Fibroblast of skin of abdomen (primary cell): ENCODE data around the gene PELI3. TPM values are rescaled to one million over a fixed set of nuclear protein-coding genes. Genes with fewer than 3 reads are reported as not detected.
A peak's percentile ranks its signal among the peaks of the same experiment; 100 is the strongest.
"Not testable (repeated sequence)": the region's sequence is repeated elsewhere in the genome, so short reads cannot be mapped to it uniquely, and the experiment has no call there.

Experiments
- DNase-seq: peaks from one replicate; pipeline ENCODE4 v3.0.0-alpha.2; 2013
- polyA plus RNA-seq, 2 experiments: library from polyadenylated mRNA; unstranded; fragments of 120-200 nt; gene quantifications; one replicate each; pipeline ENCODE4 v1.2.1, GENCODE V29; 2013; ENCODE audit not compliant: insufficient read length in 2 of 2

Gene PELI3
- polyA plus RNA-seq (2013, experiment 1 of 2; ENCODE audit: insufficient read length): 8.3 TPM
- 7.3 TPM for polyA plus RNA-seq (2013, experiment 2 of 2; ENCODE audit: insufficient read length)

- DNase-seq: peak; percentile 91
Measured at GRCh38 chr11:66466225-66467033, at the start of gene PELI3. TSS of gene PELI3 (plus strand) at chr11:66466905. CDS start at chr11:66468129, 1,224 bp downstream.

- no peak for DNase-seq
Measured at GRCh38 chr11:66417000-66417399, 49.7 kb upstream of the PELI3 start.

- peak; percentile 97 for DNase-seq
Measured at GRCh38 chr11:66418168-66418985, 48.3 kb upstream of the PELI3 start.

DNA sequence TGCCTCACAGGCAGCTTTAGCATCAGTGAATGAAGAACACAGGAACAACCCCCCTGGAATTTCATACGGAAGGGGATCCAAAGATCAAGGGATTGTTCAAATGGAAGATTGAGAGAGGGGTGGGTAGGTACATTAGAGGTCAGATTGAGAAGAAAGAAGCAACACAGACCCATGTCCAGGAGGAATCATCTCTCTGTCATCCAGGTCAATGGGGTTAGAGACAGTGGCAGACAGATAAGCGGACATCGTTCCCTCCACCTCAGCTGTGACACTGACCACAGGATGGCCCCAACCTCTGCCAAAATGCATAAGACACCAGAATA is 47.8 kb upstream of the PELI3 start:
- DNase-seq: no peak

GRCh38 chr11:66419825-66420224 is 46.9 kb upstream of the PELI3 start:
- no peak for DNase-seq

- DNase-seq: no peak
Measured at GRCh38 chr11:66420671-66421476, 45.8 kb upstream of the PELI3 start, which contains the start of gene NPAS4. TSS of gene NPAS4 (plus strand) at chr11:66421035. CDS start at chr11:66421180, 145 bp downstream.

DNA sequence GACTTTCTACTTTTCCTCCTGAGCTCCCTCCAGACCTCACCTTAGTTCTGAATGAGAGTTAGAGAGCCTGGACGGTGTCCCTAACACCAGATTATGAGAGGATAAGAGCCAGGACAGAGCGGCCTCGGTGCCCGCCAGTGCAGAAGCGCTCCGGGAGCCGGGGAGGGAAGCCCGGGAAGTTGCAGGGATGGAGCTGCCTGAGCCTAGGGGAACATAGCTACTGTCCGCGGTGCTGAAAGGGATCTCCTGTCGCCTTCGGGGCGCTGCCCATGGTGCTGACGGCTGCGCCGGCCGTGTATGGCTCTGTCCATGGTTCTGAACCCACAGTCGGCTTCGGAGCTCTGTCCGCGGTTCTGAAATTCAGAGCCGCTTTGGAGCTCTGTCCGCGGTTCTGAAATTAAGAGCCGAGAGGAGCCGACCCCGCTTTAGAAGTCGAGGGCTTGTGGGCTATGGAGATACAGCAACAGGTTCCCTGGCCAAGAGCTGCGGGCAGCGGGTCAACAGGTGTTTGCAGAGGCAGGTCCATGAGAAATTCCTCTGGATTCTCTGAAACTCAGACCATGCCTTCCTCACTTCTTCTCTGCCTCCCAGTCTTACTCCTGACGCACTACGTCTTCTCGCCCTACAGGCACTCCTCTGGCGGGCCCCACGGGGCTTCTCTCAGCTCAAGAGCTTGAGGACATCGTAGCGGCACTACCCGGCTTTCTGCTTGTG is 45.1 kb upstream of the PELI3 start:
- DNase-seq: peak; percentile 87

- DNase-seq: no peak
Measured at GRCh38 chr11:66426314-66426713, 40.4 kb upstream of the PELI3 start.

- no peak for DNase-seq
Measured at GRCh38 chr11:66428933-66429332, 37.8 kb upstream of the PELI3 start.

GRCh38 chr11:66429983-66430602 is 36.6 kb upstream of the PELI3 start:
- DNase-seq: peak; percentile 65

- not testable (repeated sequence) for DNase-seq
Measured at GRCh38 chr11:66431287-66431686, 35.4 kb upstream of the PELI3 start.

DNA sequence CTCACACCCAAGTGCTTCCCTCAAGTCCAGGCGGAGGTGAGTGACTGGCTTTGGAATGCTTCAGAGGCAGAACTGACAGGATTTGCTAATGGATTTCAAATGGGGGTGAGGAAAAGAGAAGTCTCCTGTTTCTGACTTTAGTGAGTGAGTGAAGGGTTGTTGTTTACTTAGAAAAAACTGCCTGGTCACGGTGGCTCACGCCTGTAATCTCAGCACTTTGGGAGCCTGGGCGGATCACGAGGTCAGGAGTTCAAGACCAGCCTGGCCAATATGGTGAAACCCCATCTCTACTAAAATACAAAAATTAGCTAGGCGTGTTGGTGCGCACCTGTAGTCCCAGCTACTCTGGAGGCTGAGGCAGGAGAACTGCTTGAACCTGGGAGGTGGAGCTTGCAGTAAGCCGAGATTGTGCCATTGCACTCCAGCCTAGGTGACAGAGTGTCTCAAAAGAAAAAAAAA is 34.8 kb upstream of the PELI3 start:
- not testable (repeated sequence) for DNase-seq

- no peak for DNase-seq
Measured at GRCh38 chr11:66432597-66432996, 34.1 kb upstream of the PELI3 start.

DNA sequence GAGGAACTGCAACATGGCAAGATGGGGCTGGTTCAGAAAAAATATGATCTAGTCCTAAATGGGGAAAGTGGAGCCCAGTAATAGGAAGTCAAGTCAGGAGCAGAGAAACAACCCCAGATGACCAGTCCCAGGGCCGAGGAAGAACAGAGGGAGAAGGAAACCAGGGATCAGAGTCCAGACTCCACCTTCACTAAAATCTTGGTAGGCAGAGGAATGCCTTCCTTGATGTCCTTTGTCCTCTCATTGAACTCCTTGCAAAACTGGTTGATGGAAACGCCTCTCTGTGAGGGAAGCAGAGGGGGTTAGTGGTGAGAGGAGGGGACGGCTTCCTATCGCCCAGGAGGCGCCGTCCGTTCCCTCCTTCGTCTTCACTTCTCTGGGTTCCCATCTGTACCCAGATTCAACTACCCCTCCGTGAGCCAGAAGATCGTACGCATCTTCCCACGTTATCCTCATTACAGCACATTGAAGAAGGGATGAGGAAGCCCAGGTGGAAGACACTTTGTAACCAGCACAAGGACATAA is 28.7 kb upstream of the PELI3 start:
- no peak for DNase-seq

- DNase-seq: peak; percentile 91
Measured at GRCh38 chr11:66438504-66439466, 27.9 kb upstream of the PELI3 start, which contains the start of gene MRPL11. TSS of gene MRPL11 (minus strand) at chr11:66438848. CDS start at chr11:66438754, 94 bp downstream.

GRCh38 chr11:66440101-66440939 is 26.4 kb upstream of the PELI3 start:
- not testable (repeated sequence) for DNase-seq

- not testable (repeated sequence) for DNase-seq
Measured at GRCh38 chr11:66440940-66441282, 25.8 kb upstream of the PELI3 start.

DNA sequence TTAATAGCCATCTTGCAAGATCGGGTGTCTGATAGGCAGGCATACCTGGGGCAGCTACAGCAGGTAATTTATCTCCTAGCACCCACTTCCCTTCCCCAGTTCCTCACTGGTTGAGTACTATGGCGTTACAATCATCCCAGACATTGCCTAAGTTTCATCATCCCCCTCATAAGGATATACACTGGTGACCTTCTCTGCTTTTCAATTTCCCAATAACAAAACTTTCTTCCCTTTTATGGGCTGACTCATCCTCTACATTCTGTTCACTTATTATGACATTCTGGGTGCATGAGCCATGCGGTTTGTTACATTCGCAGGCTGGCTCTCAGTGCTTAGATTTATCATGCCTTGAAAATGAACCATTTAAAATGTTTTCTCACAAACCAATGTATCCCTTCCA is 23.1 kb upstream of the PELI3 start:
- peak; percentile 82 for DNase-seq

DNA sequence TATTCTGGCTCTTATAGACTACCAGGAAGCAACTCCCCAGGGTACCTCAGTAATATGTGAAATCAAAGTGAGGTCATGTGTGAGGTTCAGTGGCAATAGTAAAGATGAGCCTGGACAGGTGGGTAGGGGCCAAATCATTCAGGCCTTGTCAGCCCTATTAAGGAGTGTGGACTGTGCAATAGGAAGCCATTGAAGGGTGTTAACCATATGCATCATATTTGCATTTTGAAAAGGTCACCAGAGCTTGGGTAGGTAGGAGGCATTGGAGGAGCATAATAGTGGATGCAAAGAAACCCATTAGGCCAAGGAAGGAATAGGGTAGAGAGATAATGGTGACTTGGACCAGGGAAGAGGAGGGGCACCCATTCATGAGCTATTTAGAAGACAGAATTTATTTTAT is 19.7 kb upstream of the PELI3 start:
- no peak for DNase-seq
